ENCODE results near the gene ADAM15.

- TF ChIP-seq, protein P1, sequence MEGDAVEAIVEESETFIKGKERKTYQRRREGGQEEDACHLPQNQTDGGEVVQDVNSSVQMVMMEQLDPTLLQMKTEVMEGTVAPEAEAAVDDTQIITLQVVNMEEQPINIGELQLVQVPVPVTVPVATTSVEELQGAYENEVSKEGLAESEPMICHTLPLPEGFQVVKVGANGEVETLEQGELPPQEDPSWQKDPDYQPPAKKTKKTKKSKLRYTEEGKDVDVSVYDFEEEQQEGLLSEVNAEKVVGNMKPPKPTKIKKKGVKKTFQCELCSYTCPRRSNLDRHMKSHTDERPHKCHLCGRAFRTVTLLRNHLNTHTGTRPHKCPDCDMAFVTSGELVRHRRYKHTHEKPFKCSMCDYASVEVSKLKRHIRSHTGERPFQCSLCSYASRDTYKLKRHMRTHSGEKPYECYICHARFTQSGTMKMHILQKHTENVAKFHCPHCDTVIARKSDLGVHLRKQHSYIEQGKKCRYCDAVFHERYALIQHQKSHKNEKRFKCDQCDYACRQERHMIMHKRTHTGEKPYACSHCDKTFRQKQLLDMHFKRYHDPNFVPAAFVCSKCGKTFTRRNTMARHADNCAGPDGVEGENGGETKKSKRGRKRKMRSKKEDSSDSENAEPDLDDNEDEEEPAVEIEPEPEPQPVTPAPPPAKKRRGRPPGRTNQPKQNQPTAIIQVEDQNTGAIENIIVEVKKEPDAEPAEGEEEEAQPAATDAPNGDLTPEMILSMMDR (IDR thresholded peaks at IDR 0.05; ENCODE audit: control extremely low read depth in 1 of 3, insufficient read depth in 1 of 3, low read depth in 1 of 3, low read length in 3 of 3) = no peak
- TF ChIP-seq SP1 (IDR thresholded peaks at IDR 0.05; ENCODE audit: low read depth, low read length) (no peak), RXRA (IDR thresholded peaks at IDR 0.05; ENCODE audit: insufficient read depth, low read depth, low read length) (no peak), GABPA (IDR thresholded peaks at IDR 0.05; ENCODE audit: borderline replicate concordance, insufficient read depth, low read length) (no peak), PHF8 (conservative IDR thresholded peaks at IDR 0.05; ENCODE audit: low read depth, low read length) (no peak), POLR2A (IDR thresholded peaks at IDR 0.05; ENCODE audit: control extremely low read depth in 1 of 2, low read depth in 2 of 2, low read length in 2 of 2) (no peak), RAD21 (IDR thresholded peaks at IDR 0.05 in 1 of 2, conservative IDR thresholded peaks at IDR 0.05 in 1 of 2; ENCODE audit: low read depth in 2 of 2, low read length in 2 of 2) (no peak), BACH1 (IDR thresholded peaks at IDR 0.05; ENCODE audit: low read length) (no peak), NANOG (IDR thresholded peaks at IDR 0.05; ENCODE audit: insufficient read depth, low read depth, low read length, poor library complexity, severe bottlenecking) (no peak), EP300 (IDR thresholded peaks at IDR 0.05; ENCODE audit: borderline replicate concordance in 1 of 2, low read depth in 2 of 2, low read length in 2 of 2) (no peak), RFX5 (IDR thresholded peaks at IDR 0.05; ENCODE audit: borderline replicate concordance, low read depth, low read length) (no peak), ZNF274 (IDR thresholded peaks at IDR 0.05; ENCODE audit: borderline replicate concordance, extremely low read depth, low read length) (no peak)
Observed at GRCh38 chr1:155009742-155010141, 41.4 kb upstream of the ADAM15 start.

Measured in H1 (cell line).